Liver (tissue), 9 donors: ENCODE results near the gene RAI14. TPM values are rescaled to one million over a fixed set of nuclear protein-coding genes. Genes with fewer than 3 reads are reported as not detected.

Experiments
- DNase-seq: peaks from one replicate; pipeline ENCODE4 v3.0.0-alpha.2; 2017; ENCODE audit warnings: low spot score
- H3K27ac ChIP-seq, 2 donors: one replicate each; pipeline ENCODE4 v1.7.0; 2013; ENCODE audit warnings: inconsistent platforms in 2 of 2, low read length in 2 of 2, control low read depth in 1 of 2, low read depth in 1 of 2, mild to moderate bottlenecking in 1 of 2
- H3K27me3 ChIP-seq, 4 donors: one replicate each; pipeline versions ENCODE4 v1.6.1 to v1.7.0; 2013; ENCODE audit warnings: low read length in 3 of 4, inconsistent platforms in 1 of 4, mild to moderate bottlenecking in 1 of 4, moderate library complexity in 1 of 4; ENCODE audit not compliant: control insufficient read depth in 4 of 4, insufficient read depth in 4 of 4
- H3K36me3 ChIP-seq, 4 donors: one replicate each; pipeline versions ENCODE4 v1.6.1 to v1.7.0; 2013; ENCODE audit warnings: low read length in 3 of 4, mild to moderate bottlenecking in 3 of 4, low read depth in 1 of 4, moderate library complexity in 1 of 4; ENCODE audit not compliant: control insufficient read depth in 4 of 4, insufficient read depth in 3 of 4
- H3K4me1 ChIP-seq, 4 donors: one replicate each; pipeline versions ENCODE4 v1.6.1 to v1.7.0; 2013; ENCODE audit warnings: low read length in 3 of 4, mild to moderate bottlenecking in 3 of 4, moderate library complexity in 1 of 4; ENCODE audit not compliant: control insufficient read depth in 4 of 4, insufficient read depth in 4 of 4
- H3K4me3 ChIP-seq, 3 donors: one replicate each; pipeline versions ENCODE4 v1.6.1 to v1.7.0; 2013; ENCODE audit warnings: low read length in 3 of 3, control low read depth in 1 of 3, low read depth in 1 of 3, mild to moderate bottlenecking in 1 of 3
- H3K9ac ChIP-seq, 2 donors: one replicate each; pipeline ENCODE4 v1.7.0; 2013; ENCODE audit warnings: low read length in 2 of 2, mild to moderate bottlenecking in 2 of 2, moderate library complexity in 2 of 2, control low read depth in 1 of 2, low read depth in 1 of 2
- H3K9me3 ChIP-seq, 4 donors: one replicate each; pipeline versions ENCODE4 v1.6.1 to v1.7.0; 2013; ENCODE audit warnings: low read length in 3 of 4; ENCODE audit not compliant: control insufficient read depth in 4 of 4
- ATF3 ChIP-seq: IDR thresholded peaks from 2 replicates; pipeline ENCODE4 v1.6.1; 2016; ENCODE audit warnings: antibody characterized with exemption
- EGR1 ChIP-seq, 2 donors: IDR thresholded peaks; 2 replicates each; pipeline ENCODE4 v1.6.1; 2016 to 2018; ENCODE audit warnings: antibody characterized with exemption in 2 of 2, low read depth in 2 of 2
- FOXA1 ChIP-seq: IDR thresholded peaks from 2 replicates; pipeline ENCODE4 v1.6.1; 2016; ENCODE audit warnings: antibody characterized with exemption
- FOXA2 ChIP-seq: IDR thresholded peaks from 2 replicates; pipeline ENCODE4 v1.6.1; 2016; ENCODE audit warnings: antibody characterized with exemption
- HNF4A ChIP-seq, 2 donors: conservative IDR thresholded peaks; 2 replicates each; pipeline ENCODE4 v1.6.1; 2016; ENCODE audit warnings: antibody characterized with exemption in 2 of 2, mild to moderate bottlenecking in 2 of 2
- HNF4G ChIP-seq: IDR thresholded peaks from 2 replicates; pipeline ENCODE4 v1.6.1; 2016; ENCODE audit warnings: antibody characterized with exemption
- JUND ChIP-seq, 2 donors: IDR thresholded peaks; 2 replicates each; pipeline ENCODE4 v1.6.1; 2016; ENCODE audit warnings: antibody characterized with exemption in 2 of 2
- RAD21 ChIP-seq, 2 donors: IDR thresholded peaks; 2 replicates each; pipeline ENCODE4 v1.6.1; 2016; ENCODE audit warnings: antibody characterized with exemption in 2 of 2, mild to moderate bottlenecking in 2 of 2
- REST ChIP-seq: IDR thresholded peaks from 2 replicates; pipeline ENCODE4 v1.6.1; 2016; ENCODE audit warnings: antibody characterized with exemption, mild to moderate bottlenecking
- RXRA ChIP-seq, 2 donors: IDR thresholded peaks; 2 replicates each; pipeline ENCODE4 v1.6.1; 2017 to 2018; ENCODE audit warnings: antibody characterized with exemption in 2 of 2, mild to moderate bottlenecking in 1 of 2
- SP1 ChIP-seq: IDR thresholded peaks from 2 replicates; pipeline ENCODE4 v1.6.1; 2018; ENCODE audit warnings: antibody characterized with exemption, mild to moderate bottlenecking
- TAF1 ChIP-seq: conservative IDR thresholded peaks from 2 replicates; pipeline ENCODE4 v1.6.1; 2016; ENCODE audit warnings: antibody characterized with exemption, mild to moderate bottlenecking
- YY1 ChIP-seq: IDR thresholded peaks from 2 replicates; pipeline ENCODE4 v1.6.1; 2016; ENCODE audit warnings: antibody characterized with exemption, mild to moderate bottlenecking
- WGBS: extraction: QIAGEN DNeasy Blood & Tissue Kit; methylation state at CpG from one replicate; pipeline ENCODE4 v1.1.7; 2013; 5-methylcytosine and 5-hydroxymethylcytosine counted together
- polyA plus RNA-seq, 2 donors: library from polyadenylated mRNA; stranded (reverse) in 1 of 2; unstranded in 1 of 2; fragments of 200-250 nt in 1 of 2; fragments of >200 nt in 1 of 2; fragmentation: Nextera tagmentation in 1 of 2; extraction: Ambion mirVana in 1 of 2; gene quantifications; one replicate each; pipeline versions ENCODE4 v1.2.1 to v1.2.3, GENCODE V29; 2013 to 2015
- total RNA-seq, 2 donors: library from RNA; depleted of rRNA; stranded (reverse); fragments of >200 nt; gene quantifications; one replicate each; pipeline ENCODE4 v1.2.3, GENCODE V29; 2014
- TF ChIP-seq, protein P1 (sequence below): IDR thresholded peaks from 2 replicates; pipeline ENCODE4 v1.6.1; 2016; ENCODE audit warnings: antibody characterized with exemption
- TF ChIP-seq, protein P2 (sequence below): IDR thresholded peaks from 2 replicates; pipeline ENCODE4 v1.6.1; 2016; ENCODE audit warnings: antibody characterized with exemption
- donor health status: healthy.
- donor health status: healthy.
- donor health status: healthy.
- donor health status: healthy.
- donor health status: healthy.

The RAI14 gene
- total and polyA plus RNA-seq, 4 donors: 7.8 to 21.4 (median 11.4) TPM

DNA sequence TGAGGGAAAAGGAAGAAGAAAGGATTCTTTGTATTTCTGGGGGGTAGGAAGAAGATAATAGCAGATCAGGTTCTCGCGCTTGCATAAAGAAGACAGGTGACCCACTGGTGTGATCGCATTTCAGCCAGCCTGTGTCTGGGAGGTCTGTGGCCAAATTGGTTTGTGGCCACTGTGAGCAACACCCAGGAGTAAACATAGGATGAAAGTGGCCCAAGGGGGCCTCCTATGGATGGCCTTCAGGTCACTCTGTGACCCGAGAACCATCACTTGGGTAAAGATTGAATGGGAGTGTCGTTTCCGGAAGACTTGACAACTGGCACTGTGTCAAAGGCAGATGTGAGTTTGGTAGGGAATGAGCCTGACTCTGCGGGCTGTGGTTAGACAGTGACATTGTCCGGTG is 34.2 kb downstream of the RAI14 start:
- TF ChIP-seq HNF4G (no peak), YY1 (no peak), SP1 (no peak), RAD21 (IDR thresholded peaks at IDR 0.05) (no peak), FOXA1 (no peak), FOXA2 (no peak), ATF3 (no peak), HNF4A (conservative IDR thresholded peaks at IDR 0.05) (no peak)
- no peak overlapping the region for H3K9ac ChIP-seq
- no peaks in the 10 kb centered on the region for H3K27me3 ChIP-seq
- no peak overlapping the region for H3K27ac ChIP-seq
- H3K4me1 ChIP-seq: peaks cover 1 to 19% (median 7%) of the 10 kb centered on the region in 4 donors
- 87% methylated on average over 8 of the region's 8 CpGs for WGBS
- DNase-seq: no peak
- no peak overlapping the region for H3K4me3 ChIP-seq
- no peaks in the 10 kb centered on the region for H3K9me3 ChIP-seq
- no peaks in the 10 kb centered on the region for H3K36me3 ChIP-seq

DNA sequence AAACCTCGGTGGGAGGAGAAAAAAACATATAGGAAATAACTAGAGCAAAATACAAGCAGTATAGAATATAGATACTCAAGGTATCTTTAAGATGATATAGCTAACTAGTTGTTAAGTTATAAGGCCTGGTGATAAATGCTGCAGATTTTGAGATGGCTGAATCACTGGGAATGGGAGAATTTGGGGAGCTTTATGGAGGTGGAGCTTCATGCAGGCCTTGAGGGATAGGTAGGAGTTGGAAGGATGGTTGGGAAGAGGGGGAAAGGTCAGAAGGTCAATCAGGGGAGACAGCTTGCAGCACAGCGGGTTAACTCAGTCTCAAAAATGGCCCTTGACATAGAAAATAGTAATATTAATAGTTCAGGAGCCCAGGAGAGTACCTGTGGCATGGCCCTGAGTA is 34.8 kb downstream of the RAI14 start:
- H3K36me3 ChIP-seq: no peaks in the 10 kb centered on the region
- H3K27me3 ChIP-seq: no peaks in the 10 kb centered on the region
- TF ChIP-seq, protein P1, sequence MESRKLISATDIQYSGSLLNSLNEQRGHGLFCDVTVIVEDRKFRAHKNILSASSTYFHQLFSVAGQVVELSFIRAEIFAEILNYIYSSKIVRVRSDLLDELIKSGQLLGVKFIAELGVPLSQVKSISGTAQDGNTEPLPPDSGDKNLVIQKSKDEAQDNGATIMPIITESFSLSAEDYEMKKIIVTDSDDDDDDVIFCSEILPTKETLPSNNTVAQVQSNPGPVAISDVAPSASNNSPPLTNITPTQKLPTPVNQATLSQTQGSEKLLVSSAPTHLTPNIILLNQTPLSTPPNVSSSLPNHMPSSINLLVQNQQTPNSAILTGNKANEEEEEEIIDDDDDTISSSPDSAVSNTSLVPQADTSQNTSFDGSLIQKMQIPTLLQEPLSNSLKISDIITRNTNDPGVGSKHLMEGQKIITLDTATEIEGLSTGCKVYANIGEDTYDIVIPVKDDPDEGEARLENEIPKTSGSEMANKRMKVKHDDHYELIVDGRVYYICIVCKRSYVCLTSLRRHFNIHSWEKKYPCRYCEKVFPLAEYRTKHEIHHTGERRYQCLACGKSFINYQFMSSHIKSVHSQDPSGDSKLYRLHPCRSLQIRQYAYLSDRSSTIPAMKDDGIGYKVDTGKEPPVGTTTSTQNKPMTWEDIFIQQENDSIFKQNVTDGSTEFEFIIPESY: no peak
- TF ChIP-seq RXRA (IDR thresholded peaks at IDR 0.05) (no peak), YY1 (no peak), FOXA2 (no peak), RAD21 (IDR thresholded peaks at IDR 0.05) (no peak), TAF1 (no peak), REST (no peak)
- TF ChIP-seq, protein P2, sequence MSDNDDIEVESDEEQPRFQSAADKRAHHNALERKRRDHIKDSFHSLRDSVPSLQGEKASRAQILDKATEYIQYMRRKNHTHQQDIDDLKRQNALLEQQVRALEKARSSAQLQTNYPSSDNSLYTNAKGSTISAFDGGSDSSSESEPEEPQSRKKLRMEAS: no peak
- H3K4me1 ChIP-seq: peaks cover 2 to 22% (median 5%) of the 10 kb centered on the region in 4 donors
- no peaks in the 10 kb centered on the region for H3K9me3 ChIP-seq
- 90% methylated on average over 2 of the region's 2 CpGs for WGBS
- no peak overlapping the region for H3K4me3 ChIP-seq
- H3K27ac ChIP-seq: no peak overlapping the region
- no peak overlapping the region for H3K9ac ChIP-seq
- DNase-seq: no peak

DNA sequence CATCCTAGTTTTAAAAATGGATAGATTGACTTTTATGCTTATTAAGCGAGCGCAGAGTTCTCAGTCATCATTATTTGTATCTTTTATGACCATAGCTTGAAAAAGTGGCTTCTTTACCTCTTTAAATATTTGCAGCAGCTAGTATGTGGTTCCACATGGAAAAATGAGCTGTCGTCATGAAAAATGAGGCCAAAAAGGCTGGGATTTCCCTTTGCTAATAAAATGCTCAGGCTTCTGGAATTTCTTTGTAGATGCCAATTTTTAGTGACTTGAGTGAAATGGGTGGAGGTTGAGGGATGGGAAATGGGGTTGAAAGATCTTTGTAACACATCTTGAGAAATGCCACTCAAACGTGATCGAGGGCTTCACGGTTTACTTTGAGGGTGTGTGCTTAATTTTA is 35.2 kb downstream of the RAI14 start:
- no peak overlapping the region for H3K27ac ChIP-seq
- no peaks in the 10 kb centered on the region for H3K9me3 ChIP-seq
- H3K4me3 ChIP-seq: no peak overlapping the region
- H3K4me1 ChIP-seq: peaks cover 2 to 22% (median 4%) of the 10 kb centered on the region in 4 donors
- DNase-seq: no peak
- no peak overlapping the region for H3K9ac ChIP-seq
- H3K36me3 ChIP-seq: no peaks in the 10 kb centered on the region
- WGBS: 76% methylated on average over 6 of the region's 6 CpGs
- no peaks in the 10 kb centered on the region for H3K27me3 ChIP-seq
- no peak for TF ChIP-seq REST
- no peak for TF ChIP-seq EGR1 (IDR thresholded peaks at IDR 0.05; ENCODE audit: low read depth in 2 of 2)
- TF ChIP-seq ATF3: no peak
- no peak for TF ChIP-seq RXRA (IDR thresholded peaks at IDR 0.05)
- no peak for TF ChIP-seq FOXA2
- TF ChIP-seq TAF1: no peak
- no peak for TF ChIP-seq JUND (IDR thresholded peaks at IDR 0.05)
- TF ChIP-seq, protein P1: no peak
- TF ChIP-seq RAD21 (IDR thresholded peaks at IDR 0.05): no peak
- TF ChIP-seq SP1: no peak
- no peak for TF ChIP-seq YY1
- TF ChIP-seq HNF4A (conservative IDR thresholded peaks at IDR 0.05): no peak
- no peak for TF ChIP-seq FOXA1
